SK-MEL-5 (cell line): ENCODE data around the gene TTC13. TPM values are rescaled to one million over a fixed set of nuclear protein-coding genes. Genes with fewer than 3 reads are reported as not detected.

ENCODE experiments used
- small RNA-seq, 2 experiments: library from RNA; depleted of rRNA; stranded (forward); fragments of <200 nt; gene quantifications; one replicate each; pipeline ENCODE3, GENCODE V24; 2014
- total RNA-seq: library from RNA; depleted of rRNA; stranded (reverse); fragments of >200 nt; shearing (Covaris generic); gene quantifications from 2 replicates; pipeline ENCODE4 v1.2.3, GENCODE V29; 2014; rRNA removed

The TTC13 gene
- total RNA-seq, 1 experiment from 2014 or later = 7.8 TPM

Small RNA genes lying within 50 kb of the gene (small RNA-seq; reads per million reads assigned to genes)
- gene RN7SL837P = 0 reads per million in 2 experiments

Other genes starting within 250 kb of the TTC13 start
- gene CAPN9, start 231.5 kb downstream of the TTC13 start, total RNA-seq = not detected in 2 replicates
- gene C1orf198, start 110.3 kb downstream of the TTC13 start, total RNA-seq = 23.9 and 24.3 TPM in 2 replicates
- gene ARV1, start 233 bp upstream of the TTC13 start, total RNA-seq = 33.5 and 42.4 TPM in 2 replicates
- gene FAM89A, start 61.4 kb upstream of the TTC13 start, total RNA-seq = 30.7 and 38.7 TPM in 2 replicates
- 0.03 TPM in 1 of 2 replicates, not detected in the other for gene TRIM67, start 183.2 kb upstream of the TTC13 start, total RNA-seq